ENCODE data around the gene GANC.

The GANC gene

GRCh38 chr15:42378011-42378410 is 105.0 kb downstream of the GANC start:
- DNase-seq (ENCODE audit: low read depth), result no peak

GRCh38 chr15:42384597-42384996 is 111.6 kb downstream of the GANC start:
- DNase-seq (ENCODE audit: low read depth), result no peak

DNA sequence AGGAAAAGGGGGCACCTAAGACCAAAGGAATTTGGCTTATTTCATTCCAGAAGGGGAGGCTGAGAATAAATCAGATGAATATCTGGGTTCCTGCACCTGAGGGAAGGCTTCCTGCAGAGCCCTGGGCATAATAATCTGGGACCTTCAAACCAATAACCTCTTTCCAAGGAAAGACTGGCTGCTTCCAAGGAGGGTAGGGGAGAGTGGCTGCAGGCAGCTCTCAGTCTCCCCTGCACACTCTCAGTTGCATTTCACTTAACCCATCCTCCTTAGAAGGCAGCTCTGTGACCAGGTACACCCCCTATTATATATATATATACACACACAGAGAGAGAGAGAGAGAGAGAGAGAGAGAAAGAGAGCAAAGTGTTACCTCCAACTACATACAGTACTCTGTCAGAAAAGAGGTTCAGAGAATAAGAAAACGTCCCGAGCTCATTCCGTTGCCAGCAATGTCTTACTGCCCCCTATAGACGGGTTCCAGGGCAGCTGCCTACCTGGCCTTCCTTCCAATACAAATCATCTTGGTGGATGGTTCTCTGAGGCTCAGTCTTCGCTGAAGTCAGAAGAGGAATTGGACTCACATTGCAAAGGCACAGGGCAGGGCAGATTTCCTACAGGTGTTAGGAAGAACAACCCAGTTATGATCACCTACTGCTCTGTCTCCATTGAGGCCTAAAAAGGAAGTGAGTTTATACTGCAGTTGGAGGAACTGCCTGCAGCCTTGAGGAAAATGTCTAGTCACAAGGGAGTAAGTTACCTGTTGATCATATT is 112.4 kb downstream of the GANC start:
- DNase-seq (ENCODE audit: low read depth), result no peak

- DNase-seq (ENCODE audit: low read depth), result no peak
These were observed 113.1 kb downstream of the GANC start for GRCh38 chr15:42385980-42386700.

DNA sequence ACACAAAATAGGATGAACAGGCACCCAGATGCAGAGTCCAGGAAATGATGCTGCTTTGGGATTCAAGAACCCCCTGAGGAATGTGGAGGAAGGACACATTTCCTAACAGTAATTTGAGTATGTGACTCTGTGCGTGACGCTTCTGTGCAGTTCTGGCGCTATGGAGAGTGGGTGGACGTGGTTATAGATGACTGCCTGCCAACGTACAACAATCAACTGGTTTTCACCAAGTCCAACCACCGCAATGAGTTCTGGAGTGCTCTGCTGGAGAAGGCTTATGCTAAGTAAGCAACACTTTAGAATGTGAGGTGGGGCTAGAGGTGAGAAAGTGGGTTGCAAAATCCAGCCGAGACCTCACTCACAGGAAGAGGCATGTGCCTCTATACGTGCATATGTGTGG is 114.6 kb downstream of the GANC start:
- no peak for DNase-seq (ENCODE audit: low read depth)

- no peak for DNase-seq (ENCODE audit: low read depth)
These were observed 119.5 kb downstream of the GANC start for GRCh38 chr15:42392309-42393024.

- DNase-seq (ENCODE audit: low read depth), result no peak
These were observed 121.1 kb downstream of the GANC start for GRCh38 chr15:42394106-42394505.

GRCh38 chr15:42395838-42396237 is 122.8 kb downstream of the GANC start:
- DNase-seq (ENCODE audit: low read depth), result no peak

DNA sequence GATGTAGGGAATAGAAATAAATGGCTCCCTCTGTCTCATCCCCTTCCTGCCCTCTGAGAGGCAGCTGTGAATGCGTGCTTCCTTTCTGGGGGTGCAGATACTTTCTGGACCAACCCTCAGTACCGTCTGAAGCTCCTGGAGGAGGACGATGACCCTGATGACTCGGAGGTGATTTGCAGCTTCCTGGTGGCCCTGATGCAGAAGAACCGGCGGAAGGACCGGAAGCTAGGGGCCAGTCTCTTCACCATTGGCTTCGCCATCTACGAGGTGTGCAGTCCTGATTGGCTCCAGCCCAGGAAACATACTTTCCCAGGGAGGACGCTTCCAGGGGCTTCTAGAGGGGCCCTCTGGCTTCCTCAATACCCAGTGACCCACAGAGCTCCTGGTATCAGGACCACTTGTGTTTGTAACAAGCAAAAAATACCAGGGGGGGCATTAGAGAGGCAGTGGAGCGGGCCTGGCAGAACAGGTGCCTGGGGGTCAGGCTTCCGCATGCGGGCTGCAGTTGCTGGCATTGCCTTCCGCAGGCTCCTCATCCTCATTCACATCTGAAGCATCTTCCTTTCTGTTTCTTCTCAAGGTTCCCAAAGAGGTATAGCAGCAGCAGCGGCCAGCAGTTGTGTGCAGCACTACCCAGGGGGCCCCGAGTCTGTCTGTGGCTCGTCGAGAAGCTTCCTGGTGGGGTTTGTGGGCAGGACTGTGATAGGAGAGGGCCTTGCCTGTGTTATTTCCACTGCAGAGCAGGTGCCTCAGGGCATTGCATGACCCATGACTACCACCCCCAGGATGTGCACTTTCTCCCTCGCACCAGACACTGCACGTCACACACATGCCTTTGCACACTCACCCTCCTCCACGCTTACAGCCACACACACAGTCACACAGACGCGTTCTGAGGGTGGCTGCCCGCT is 128.8 kb downstream of the GANC start:
- DNase-seq (ENCODE audit: low read depth), result no peak

DNA sequence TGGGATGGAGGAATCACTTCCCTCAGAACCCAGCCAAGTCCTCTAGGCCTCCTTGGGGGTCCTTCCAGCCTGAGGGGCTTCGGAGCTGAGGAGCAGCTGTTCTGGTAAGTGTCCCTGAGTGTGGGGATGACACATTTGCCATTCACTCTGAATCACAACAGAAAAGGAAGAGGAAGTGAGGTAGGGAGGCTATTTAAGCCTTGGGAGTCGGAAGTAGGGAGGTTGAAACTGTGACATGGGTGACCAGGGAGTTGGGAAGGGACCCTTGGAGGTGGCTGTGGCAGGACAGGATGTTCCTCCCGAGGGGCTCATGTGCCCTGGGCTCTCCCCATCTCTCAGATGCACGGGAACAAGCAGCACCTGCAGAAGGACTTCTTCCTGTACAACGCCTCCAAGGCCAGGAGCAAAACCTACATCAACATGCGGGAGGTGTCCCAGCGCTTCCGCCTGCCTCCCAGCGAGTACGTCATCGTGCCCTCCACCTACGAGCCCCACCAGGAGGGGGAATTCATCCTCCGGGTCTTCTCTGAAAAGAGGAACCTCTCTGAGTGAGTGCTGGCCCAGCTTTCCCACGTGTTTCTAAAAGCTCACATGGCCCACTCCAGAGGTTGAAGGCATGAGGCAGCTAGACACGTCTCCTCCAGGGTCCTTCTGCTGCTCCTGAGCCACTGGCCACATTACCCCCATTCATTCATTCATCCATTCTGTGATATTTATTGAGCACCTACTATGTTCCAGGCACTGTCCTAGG is 129.6 kb downstream of the GANC start:
- no peak for DNase-seq (ENCODE audit: low read depth)

- no peak for DNase-seq (ENCODE audit: low read depth)
These were observed 130.4 kb downstream of the GANC start for GRCh38 chr15:42403389-42403788.

DNA sequence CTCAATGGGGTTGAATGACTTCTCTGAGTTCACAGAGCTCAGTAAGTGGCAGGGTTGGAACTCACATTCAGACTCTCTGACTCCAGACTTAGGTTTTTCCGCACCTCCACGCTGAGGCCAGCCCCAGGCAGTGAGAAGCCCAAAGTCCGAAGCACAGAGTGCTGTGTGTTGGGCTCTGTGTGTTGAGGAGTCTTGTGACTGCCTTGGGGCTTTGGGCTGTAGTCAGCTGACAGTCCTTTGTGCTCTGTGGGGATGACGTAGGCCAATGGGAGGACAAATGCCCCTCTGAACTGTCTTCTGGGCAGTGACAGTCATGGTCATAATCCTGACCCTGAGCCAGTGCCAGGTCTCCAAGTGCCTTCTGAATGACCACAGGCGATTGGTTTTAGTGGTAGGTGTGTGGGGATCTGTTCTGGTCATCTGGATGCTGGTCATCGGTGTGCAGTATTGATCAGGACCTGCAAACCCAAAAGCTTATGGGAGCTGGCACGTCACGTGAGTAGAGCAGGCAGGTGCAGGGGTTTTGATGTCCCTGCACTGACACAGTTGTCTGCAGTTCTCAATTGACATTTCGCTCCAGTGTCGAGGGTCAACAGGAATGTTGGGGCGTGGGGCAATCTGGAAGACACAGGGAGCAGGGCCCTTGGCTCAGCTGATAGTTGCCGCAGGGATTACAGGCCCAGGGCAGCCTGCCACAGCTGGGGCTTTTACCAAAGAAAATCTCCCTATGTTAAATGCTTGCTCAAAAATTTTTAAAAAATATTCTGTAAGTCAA is 131.6 kb downstream of the GANC start:
- no peak for DNase-seq (ENCODE audit: low read depth)

- no peak for DNase-seq (ENCODE audit: low read depth)
These were observed 133.0 kb downstream of the GANC start for GRCh38 chr15:42405863-42406482.

Data from stimulated activated CD8-positive, alpha-beta memory T cell treated with anti-CD3 and anti-CD28 coated beads, Interleukin-12 subunit alpha, Interleukin-12 subunit beta, amount 100 ng/mL, for 4 hours (primary cell).